ENCODE results near the gene RNF220.

RNF220 gene

GRCh38 chr1:44616284-44616990 lies 211.4 kb downstream of the RNF220 start:
- DNase-seq = no peak

- no peak for DNase-seq
Measured at GRCh38 chr1:44616991-44617702, 212.1 kb downstream of the RNF220 start.

- no peak for DNase-seq
Measured at GRCh38 chr1:44617703-44618029, 212.6 kb downstream of the RNF220 start.

GRCh38 chr1:44619261-44619900 lies 214.3 kb downstream of the RNF220 start:
- peak in 2 of 3 experiments; percentile 64 to 80 for DNase-seq

GRCh38 chr1:44620072-44620471 lies 215.0 kb downstream of the RNF220 start:
- peak in 2 of 3 experiments; percentile 45 to 55 for DNase-seq

GRCh38 chr1:44621841-44622286 lies 216.8 kb downstream of the RNF220 start:
- DNase-seq = no peak

GRCh38 chr1:44624268-44624901 lies 219.3 kb downstream of the RNF220 start:
- DNase-seq = no peak

- no peak for DNase-seq
Measured at GRCh38 chr1:44625348-44625747, 220.3 kb downstream of the RNF220 start.

- no peak for DNase-seq
Measured at GRCh38 chr1:44628962-44629756, 224.1 kb downstream of the RNF220 start.

- no peak for DNase-seq
Measured at GRCh38 chr1:44630116-44630515, 225.1 kb downstream of the RNF220 start.

GRCh38 chr1:44631333-44631646 lies 226.2 kb downstream of the RNF220 start:
- DNase-seq = no peak

- peak; percentile 86 to 89 (median 89) for DNase-seq
Measured at GRCh38 chr1:44631647-44632539, 226.8 kb downstream of the RNF220 start.

- peak in 2 of 3 experiments; percentile 30 to 68 for DNase-seq
Measured at GRCh38 chr1:44632598-44632997, 227.5 kb downstream of the RNF220 start.

- no peak for DNase-seq
Measured at GRCh38 chr1:44634606-44635189, 229.6 kb downstream of the RNF220 start.

- DNase-seq = no peak
Measured at GRCh38 chr1:44635439-44635838, 230.4 kb downstream of the RNF220 start.

GRCh38 chr1:44636083-44636687 lies 231.1 kb downstream of the RNF220 start:
- DNase-seq = no peak

- peak; percentile 32 to 60 (median 35) for DNase-seq
Measured at GRCh38 chr1:44636688-44637598, 231.9 kb downstream of the RNF220 start.

- no peak for DNase-seq
Measured at GRCh38 chr1:44637702-44638411, 232.8 kb downstream of the RNF220 start.

Data from NCI-H1417 (cell line).